NCI-H2227 (cell line): ENCODE results near the gene CNPY1.
A peak's percentile ranks its signal among the peaks of the same experiment; 100 is the strongest.

Experiments
- DNase-seq: peaks from one replicate; lab custom pipeline; 2025; ENCODE audit not compliant: unreplicated experiment; lab: John Stamatoyannopoulos, UW

Gene CNPY1

DNA sequence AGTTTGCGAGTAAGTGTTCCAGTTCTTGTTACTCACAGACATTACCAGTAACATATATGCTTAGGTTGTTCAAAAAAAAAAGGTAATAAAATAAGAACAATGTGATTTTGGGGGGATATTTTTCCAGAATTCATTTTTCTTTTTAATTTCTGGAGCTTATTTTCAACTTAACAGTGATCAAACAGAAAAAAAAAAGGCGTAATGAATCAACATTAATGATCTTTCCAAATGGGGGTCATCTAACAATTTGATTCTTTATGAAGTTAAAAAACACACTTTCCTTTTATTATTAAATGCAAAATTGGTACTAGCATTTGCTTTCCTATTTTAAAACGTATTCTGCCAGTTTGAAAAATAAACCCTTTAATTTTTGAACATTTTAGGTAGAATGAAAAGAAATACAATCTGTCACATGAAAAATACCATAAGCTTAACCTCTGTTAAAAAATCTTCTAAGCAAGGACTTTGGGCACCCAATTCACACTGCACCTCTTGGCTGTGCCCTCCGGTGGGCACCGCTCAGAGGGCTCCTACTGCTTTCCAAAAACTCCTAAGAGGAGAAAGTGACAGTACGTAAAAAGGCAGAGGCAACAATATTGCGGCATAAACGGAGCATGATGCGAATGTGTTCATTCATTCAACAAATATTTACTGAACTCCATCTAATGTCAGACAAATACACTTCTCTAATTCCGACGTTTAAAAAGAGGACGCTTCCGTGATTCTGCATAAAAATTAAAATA is 32.6 kb downstream of the CNPY1 start:
- DNase-seq: no peak

DNA sequence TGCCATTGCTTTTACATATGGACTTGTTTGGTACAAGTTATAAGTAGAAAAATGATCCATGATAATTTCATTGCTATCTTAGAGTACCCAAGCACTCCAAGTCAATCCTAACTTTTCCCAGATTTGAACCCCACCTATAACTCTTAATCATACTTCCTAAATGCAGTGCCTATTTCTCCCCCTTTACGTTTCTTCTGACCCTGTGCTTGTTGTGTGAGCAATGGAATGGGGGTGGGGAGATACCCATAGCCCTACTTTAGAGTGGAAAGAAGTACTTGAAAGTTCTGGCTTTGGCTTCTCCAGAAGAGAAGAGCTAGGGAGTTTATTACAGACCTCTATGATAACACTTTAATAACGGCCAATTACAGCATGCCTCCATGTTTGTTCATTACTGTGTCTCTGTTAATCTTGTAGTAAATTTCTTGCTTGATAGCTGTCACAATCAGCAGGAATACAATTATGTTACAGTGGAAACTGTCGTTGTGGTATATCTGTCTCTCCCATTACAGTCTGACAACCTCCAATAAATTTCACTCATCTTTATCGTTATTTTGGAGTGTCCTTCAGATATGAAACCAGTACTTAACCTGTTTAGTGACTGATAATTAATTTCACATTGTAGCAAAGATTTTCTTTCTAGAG is 34.0 kb downstream of the CNPY1 start:
- DNase-seq: no peak

DNA sequence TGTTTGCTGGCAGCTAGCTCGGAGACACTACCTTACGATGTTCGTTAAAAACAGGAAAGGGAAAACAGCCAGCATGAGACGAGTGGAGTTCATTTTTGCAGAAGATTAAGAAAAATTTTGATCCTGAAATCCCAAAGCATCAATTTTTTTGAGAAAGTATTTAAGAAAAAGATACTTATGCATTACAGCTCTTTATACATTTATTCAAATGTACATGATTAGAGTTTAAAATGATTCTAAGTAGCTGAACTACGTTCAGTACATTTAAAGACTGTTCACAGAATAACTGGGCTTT is 34.7 kb downstream of the CNPY1 start:
- no peak for DNase-seq

DNA sequence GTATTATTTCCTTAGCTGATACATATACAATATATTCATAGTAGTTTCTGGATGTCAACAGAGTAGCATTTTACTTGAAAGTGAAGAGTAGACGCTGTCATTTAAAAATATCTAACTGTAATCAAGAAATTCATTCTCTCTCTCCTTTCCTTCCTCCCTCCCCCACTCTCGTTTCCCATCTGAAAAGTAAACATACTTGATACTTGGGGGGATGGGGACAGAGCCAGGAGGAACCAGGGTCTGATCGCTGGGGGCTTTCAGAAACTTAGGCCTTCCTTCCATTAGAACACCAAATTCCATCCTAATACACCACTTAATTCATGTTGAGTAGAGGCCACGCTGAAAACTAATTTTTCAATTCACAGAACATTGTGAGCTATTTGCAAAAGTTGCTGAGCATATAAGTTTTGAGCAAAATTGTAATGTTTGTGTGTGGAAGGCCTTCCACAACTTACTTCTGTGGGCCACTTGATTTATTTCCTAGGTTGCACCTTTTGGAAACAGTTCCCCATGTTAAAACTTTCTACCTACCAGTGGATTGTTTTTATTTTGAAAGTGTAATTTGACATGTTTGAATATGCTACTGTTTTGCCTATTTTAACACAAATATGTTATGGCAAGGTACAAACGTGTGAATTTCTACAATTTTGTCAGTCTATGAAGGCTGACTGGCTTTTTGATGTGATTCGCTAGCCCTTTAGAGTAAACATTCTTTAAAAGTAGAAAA is 35.2 kb downstream of the CNPY1 start:
- DNase-seq: no peak

DNA sequence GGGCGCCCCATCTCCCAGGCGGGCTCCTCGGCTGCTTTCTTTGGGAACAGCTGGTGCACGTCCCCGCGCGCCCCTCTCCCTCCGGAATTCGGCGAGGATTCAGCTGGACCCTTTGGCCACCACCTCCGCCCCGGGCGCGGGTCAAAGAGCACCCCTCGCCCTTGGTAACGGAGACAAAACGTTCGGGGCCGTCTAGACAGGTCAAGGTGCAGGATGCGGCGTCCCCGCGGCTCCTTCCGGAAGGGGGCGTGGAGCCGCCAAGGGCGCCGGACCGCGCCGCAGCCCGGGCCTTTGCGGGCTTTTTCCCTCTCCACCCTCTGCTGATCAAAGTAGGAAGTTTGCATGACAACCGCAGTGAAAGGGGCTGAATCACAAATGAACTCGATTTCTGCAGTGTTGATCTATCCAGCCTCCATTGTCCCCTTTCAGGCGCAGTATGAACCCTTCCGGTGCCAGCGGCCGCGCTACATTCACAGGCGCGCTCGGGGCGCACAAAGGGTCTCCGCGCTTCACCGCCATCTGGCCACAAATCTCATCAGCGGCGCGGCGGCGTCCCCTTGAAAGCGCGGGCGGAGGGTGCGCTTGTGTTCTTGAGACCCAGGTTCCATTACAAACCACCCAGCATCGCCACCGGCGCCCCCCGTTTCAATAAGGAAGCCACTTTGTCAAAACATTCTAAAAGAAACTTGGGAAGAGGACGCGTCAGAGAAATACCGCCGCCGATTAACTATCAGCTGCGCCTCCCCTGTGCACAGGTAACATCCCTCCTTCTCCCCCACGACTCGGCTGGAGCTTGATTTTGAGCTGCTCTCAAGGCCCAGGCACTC is 36.4 kb downstream of the CNPY1 start:
- peak; percentile 18 for DNase-seq

DNA sequence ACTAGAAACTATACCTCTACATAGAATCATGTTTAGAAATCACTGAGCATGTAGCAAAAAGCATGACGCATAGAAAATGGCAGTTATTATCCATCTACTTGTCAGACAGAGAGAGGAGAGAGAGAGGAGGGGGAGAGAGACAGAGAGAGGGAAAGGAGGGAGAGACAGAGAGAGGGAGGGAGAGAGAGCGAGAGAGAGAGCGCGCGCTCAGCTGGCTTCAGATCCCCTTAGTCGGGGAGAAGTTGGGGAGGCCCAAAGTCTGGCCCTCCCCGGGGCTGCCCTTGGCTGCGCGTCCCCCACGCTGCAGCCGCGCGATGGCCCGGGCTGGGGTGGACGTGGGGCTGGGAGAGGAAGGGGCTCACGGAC is 37.0 kb downstream of the CNPY1 start:
- DNase-seq: no peak

DNA sequence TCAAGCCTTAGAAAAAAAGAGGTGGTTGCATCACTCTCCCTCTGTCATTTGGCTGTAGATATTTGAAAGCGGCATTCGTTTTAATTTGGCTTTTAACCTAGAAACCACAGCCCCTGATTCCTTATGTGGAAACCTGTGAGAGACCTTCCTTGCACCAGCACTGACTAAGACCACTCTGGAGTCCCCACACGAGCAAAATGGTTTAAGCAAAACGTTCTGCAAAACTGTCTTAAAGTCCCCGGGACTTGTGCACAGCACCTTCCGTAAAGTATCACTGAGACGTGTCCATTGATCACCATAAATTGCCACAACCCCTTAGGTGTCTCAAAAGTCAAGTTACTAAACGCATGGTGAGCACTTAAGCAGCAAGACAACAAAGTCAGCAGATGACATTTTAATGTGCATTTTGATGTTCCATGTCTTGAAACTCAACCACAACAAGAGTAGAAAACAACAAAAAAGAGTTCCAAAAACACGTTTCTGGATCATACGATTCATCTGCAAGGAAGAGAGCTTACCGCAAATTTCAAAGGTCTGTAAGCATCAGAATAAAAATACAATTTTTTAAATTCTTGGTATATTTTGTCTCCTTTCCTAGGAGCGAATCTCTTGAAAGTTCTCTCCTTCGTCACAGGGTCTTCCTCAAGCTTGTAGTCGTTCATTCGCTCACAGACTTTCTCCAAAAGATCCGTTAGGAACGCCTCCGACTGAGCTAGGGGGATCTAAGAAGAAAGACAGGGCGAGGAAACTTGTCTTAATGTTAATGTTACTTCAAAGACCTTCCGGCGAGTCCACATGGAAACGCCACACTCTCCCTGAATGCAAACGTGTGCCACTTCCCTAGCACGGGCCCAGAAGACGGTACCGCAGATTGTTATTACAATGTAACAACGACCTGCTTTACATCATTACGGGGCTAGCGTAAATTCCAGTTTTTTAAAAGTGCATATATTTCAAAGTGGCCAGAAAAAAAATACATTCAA is 37.7 kb downstream of the CNPY1 start:
- no peak for DNase-seq

DNA sequence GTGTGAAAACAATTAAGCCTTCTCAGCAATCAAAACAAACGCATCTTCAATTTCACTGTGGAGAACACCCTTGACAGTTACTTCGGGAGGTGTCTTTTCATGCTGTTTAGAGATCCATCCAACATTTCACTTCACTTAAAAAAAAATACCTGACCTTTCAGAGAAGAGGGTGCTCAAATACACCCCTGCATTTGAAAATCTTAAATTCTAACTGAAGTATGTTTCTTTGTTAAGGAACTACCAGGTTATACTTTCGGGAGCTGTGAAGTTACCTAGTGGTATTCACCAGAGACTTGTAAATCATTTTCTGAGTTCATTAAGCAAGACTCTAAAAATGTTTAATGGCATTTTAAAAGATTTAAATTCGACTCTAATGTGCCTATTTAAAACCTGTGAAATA is 38.8 kb downstream of the CNPY1 start:
- no peak for DNase-seq

DNA sequence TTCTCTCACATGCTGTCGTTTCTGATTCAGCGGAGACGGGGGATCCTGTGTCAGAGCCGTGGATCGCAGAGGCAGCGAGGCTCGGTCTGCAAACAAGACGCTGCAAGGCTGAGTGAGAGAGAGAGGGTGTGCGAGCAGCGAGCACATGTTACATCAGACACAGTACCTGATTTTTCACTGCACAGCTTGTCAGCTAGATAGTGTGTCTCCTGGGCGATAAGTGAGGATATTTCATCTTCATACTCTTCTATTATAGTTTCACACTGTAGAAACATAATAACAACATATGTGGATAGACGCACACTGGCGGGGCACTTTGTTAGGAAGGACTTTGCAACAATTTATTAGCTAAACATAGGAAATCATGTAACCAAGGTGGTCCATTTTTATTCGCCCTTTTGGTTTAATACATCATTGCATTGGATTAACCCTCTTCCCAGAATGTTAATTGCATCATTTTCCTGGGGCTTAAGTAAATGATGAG is 39.5 kb downstream of the CNPY1 start:
- no peak for DNase-seq

DNA sequence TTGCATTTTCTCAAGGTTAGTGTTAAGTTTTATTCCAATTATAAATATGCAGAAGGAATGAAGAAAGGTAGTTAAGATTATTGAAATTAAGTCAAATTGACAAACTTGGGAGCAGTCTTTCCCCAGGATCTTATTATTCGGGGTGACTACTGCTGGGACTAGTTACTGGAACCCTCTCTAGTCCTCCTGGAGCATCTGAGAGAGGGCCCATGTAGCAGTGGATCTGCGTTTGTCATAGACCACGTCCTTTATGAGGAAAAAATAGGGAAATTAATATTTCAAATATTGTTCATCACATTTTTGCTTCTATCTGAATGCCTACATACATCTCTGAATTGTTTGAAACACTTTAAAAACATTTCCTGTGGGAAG is 41.0 kb downstream of the CNPY1 start:
- DNase-seq: no peak

DNA sequence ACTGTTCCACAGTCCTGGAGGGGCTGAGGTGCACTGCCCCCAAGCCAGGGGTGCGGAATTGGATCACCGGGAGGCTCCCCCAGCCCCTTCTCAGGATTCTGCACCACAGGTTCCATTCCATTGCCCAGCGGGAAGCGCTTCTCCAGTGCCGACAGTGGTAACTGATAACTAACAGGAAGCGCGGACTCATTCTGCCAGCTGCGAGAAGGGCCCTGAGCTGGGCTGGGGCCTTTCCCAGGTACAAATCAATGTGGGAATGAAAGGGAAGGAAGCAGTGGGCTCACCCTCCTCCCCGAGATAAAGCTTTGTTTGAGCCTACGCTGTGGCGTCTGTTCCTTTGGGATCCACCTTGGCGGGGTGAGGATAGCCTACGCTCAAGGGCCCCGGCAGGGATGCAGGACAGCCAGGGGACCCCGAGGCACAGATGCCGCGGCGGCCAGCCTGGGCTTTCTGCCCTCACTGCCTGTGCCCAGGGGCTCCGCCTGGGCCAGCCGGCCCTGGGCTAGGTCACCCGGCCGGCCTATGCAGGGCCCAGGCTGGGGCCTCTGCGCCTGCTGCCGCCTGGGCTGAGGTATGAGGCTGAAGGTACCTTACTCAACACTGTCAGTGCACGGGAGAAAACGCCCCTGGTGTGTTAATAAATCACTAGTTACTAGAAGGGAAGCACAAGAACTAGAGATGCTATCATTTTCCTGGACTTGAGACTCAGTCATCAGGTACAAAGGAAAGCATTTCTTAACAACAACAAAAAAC is 49.0 kb downstream of the CNPY1 start:
- no peak for DNase-seq

DNA sequence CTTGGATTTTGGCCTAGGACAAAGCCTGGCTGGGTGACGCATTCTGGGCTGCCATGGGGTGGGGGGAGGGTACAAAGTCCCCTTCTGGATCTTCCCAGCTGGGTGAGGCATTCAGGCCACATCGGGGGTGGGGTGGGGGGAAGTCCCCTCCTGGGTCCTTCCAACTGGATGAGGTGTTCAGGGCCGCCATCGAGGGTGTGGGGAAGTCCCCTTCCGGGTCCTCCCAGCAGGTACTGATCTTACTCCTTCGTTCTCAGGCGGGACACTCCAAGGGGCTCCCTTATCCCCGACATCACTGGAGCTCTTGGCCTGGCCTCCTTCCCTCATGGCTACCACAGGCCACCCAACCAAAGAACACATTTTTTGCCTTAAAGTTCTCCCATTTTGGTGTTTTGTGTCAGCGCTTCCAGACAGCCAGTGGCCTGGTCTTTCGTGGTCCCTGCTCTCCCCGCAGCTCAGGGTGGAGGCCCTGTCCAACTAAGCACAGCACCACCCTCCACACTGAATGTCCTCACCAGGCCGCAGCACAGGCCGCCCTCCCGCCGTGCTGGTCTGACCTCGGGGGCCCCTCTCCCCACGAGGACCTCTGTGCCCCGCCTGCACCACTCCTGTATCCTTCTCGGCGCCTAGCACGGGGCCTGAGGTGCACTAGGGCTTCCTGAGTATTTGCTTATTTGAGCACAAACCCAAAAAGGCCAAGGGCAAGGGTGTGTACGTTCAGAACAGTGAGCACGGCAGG is 49.9 kb downstream of the CNPY1 start:
- no peak for DNase-seq

DNA sequence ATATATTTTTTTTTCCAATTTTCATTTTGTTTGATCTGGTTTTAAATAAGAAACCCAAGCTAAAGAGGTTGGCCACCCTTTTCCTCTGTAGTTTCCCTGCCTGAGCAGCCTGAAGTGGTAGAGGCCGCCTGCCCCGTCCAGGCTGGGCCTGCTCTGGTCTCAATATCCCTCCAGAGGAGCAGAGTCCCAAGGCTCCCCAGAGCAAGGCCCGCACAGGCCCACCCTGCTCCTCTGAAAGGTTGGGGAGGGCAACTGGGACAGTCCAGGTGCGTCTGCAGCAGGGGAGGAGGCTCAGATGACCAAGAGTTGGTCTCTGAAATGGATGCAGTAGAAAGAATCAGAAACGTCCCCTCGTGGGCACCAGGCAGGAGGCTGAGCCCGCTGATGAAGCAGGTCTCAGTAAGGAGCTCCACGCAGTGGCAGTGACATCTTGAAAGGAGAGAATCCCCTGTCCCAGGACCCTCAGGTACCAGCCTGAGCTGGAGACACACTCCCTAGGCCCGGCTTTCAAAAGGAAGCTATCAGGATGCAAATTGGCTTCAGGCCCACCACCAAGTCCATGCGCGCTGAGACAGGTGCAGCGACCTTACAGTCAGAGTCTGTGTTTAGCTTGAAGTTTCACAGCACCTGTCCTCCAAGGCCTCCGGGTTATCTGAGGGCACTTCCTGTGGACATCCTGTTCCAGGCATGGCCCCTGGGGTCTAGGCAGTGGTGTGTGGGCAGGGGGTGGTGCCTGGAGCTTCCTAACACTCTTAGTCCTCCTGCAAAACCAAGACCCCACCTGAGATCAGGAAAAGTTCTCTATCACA is 50.7 kb downstream of the CNPY1 start:
- DNase-seq: no peak

DNA sequence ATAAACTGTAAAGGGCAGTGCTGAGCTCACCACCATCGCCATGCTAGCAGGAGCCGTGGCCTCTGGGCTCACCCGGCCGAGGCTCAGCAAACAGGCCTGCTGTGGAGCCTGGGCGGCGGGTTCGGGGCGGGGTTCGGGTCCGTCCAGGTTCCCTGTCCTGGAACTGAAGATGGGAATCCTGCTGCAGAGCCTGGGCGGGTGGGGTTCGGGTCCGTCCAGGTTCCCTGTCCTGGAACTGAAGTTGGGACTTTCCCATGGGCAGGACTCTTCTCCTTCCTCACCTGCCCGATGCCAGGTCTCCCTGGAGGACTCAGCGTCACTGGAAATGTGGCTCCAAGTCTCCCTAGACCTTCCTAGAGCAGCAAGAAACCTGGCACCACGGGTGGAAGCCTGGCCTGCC is 51.8 kb downstream of the CNPY1 start:
- no peak for DNase-seq

DNA sequence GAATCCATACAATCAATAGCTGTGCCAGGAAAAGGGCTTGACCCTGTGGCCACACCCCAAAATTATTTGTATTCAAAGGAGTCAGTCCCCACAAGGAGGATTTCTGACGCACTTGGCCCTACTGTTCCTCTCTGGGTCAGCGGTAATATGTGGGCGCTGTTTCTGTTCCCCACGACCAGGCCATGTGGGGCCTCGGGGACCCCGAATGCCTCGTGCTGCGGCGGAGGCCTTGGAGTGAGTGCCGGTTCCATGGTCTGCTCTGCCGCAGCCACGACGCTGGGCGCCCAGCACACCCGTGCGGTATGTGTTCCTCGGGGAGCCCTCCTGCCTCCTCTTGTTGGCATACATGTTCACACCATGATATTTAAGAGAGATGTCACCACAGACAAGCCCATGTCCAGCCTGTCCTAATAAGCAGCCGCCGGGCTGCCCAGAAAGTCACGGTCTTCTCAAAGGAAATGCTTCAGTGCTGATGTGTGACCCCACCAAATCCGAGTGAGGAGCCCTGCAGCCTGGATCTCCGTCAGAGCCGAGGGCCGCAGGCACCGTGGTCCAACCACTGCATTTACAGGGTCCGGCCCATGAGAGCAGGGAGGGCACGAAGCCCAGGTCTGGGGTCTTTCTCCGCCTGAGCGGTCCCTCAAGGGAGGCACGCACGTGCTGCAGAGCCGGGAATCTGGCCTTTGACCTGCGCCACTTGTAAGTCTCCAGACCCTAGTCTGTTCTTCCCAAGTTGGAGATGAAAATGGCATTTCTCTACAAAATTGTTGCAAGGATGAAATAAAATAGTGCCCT is 52.4 kb downstream of the CNPY1 start:
- no peak for DNase-seq

DNA sequence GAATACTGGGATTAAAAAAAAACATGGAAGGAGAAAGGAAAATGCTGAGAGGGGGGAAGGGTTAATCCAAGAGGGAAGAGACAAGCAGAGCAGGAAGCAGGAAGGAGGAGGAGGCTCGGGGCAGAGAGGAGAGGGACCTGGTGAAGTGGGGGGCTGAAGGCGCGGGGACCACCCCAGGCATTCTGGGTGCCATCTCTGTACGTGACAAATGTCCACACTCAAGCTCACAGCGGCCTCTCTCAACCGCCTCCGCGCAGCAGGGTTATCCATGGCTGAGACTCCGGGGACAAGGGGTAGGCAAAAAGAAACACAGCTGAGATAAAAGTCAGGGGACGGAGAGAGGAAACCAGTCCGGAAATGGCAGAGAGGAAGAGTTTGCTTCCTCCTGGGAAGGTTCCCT is 54.5 kb downstream of the CNPY1 start:
- DNase-seq: no peak
